Gastrocnemius medialis (tissue), 4 donors: ENCODE measurements around the gene HDDC2.

Source experiments
- POLR2A ChIP-seq, 2 donors: fragments of 450-650 bp; IDR thresholded peaks; one replicate each; pipeline ENCODE4 v1.6.1; 2017; ENCODE audit warnings: antibody characterized with exemption in 2 of 2, mild to moderate bottlenecking in 2 of 2, moderate library complexity in 2 of 2
- TF ChIP-seq, protein P1 (sequence below), 5 experiments: fragments of 450-650 bp in 3 of 5; fragments of 200-600 bp in 2 of 5; sonication (generic) in 2 of 5; IDR thresholded peaks in 4 of 5; conservative IDR thresholded peaks in 1 of 5; 1 replicate in 4 of 5; 2 replicates in 1 of 5; pipeline ENCODE4 v1.5.1; 2016 to 2019; ENCODE audit warnings: antibody characterized with exemption in 5 of 5, mild to moderate bottlenecking in 3 of 5, moderate library complexity in 3 of 5

DNA sequence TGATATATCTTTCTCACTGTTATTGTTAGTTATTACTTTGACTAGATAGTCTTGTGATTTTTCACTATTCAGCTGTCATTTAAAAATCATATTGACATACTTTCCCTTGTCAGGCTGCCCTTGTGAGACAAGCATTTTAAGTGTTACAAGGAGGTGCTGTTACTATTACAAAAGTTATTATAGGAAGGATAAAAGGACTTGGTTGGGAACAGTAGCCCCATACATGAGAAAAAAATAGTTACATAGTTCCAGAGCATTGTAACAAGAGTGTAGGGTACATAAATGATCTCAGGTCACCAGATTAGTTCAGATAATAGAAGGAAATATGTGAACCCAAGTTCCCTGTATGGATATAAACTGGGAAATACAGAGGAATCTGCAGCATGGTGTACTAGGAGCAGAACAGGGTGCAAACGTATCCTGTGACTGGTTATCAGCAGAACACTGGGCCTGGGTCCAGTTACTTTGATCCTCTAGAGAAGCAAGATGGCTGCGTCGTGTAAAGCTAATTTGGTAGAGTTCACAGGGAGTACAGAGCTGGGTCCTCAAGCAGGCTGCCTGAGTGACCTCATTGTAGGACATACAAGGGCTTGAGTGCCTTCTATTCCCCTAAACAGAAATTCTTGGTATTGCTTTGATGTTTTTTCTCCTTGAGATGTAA lies 38.5 kb upstream of the HDDC2 start:
- TF ChIP-seq, protein P1, sequence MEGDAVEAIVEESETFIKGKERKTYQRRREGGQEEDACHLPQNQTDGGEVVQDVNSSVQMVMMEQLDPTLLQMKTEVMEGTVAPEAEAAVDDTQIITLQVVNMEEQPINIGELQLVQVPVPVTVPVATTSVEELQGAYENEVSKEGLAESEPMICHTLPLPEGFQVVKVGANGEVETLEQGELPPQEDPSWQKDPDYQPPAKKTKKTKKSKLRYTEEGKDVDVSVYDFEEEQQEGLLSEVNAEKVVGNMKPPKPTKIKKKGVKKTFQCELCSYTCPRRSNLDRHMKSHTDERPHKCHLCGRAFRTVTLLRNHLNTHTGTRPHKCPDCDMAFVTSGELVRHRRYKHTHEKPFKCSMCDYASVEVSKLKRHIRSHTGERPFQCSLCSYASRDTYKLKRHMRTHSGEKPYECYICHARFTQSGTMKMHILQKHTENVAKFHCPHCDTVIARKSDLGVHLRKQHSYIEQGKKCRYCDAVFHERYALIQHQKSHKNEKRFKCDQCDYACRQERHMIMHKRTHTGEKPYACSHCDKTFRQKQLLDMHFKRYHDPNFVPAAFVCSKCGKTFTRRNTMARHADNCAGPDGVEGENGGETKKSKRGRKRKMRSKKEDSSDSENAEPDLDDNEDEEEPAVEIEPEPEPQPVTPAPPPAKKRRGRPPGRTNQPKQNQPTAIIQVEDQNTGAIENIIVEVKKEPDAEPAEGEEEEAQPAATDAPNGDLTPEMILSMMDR (IDR thresholded peaks at IDR 0.05 in 4 of 5, conservative IDR thresholded peaks at IDR 0.05 in 1 of 5): no peak
- TF ChIP-seq POLR2A (IDR thresholded peaks at IDR 0.05): no peak
